GM23338 (cell line): ENCODE data around the gene PNPLA7. TPM values are rescaled to one million over a fixed set of nuclear protein-coding genes. Genes with fewer than 3 reads are reported as not detected.

Experiments used
- ATAC-seq: fragments of 200-7000 bp; cut with Tn5 transposase; 3 replicates; pipeline ENCODE4 v1.9.1; 2020
- DNase-seq: peaks from one replicate; pipeline ENCODE4 v3.0.0-alpha.2; 2015; ENCODE audit warnings: low spot score
- H2AFZ ChIP-seq: fragments of 200-600 bp; sonication (generic); 2 replicates; pipeline ENCODE4 v1.8.0; 2016; ENCODE audit warnings: antibody characterized with exemption, mild to moderate bottlenecking, moderate library complexity
- H3F3A ChIP-seq: fragments of 200-600 bp; sonication (generic); replicated peaks from 2 replicates; pipeline ENCODE4 v1.8.0; 2017; ENCODE audit warnings: antibody characterized with exemption, mixed run types, low read depth
- H3K27ac ChIP-seq: fragments of 200-600 bp; sonication (generic); 2 replicates; pipeline ENCODE4 v1.6.1; 2016; ENCODE audit warnings: low read depth
- H3K27me3 ChIP-seq: fragments of 200-600 bp; sonication (generic); 2 replicates; pipeline ENCODE4 v1.8.0; 2016; ENCODE audit warnings: mild to moderate bottlenecking, mixed run types, moderate library complexity; ENCODE audit not compliant: insufficient read depth
- H3K36me3 ChIP-seq: fragments of 200-600 bp; sonication (generic); 2 replicates; pipeline ENCODE4 v1.8.0; 2016; ENCODE audit warnings: mild to moderate bottlenecking; ENCODE audit not compliant: insufficient read depth
- H3K4me1 ChIP-seq: fragments of 200-600 bp; sonication (generic); 2 replicates; pipeline ENCODE4 v1.8.0; 2016; ENCODE audit warnings: mild to moderate bottlenecking, moderate library complexity; ENCODE audit not compliant: insufficient read depth
- H3K4me2 ChIP-seq: fragments of 200-600 bp; sonication (generic); 2 replicates; pipeline ENCODE4 v1.7.1; 2017; ENCODE audit warnings: mixed run types
- H3K4me3 ChIP-seq: fragments of 200-600 bp; sonication (generic); 2 replicates; pipeline ENCODE4 v1.6.1; 2016; ENCODE audit warnings: mixed run types
- H3K79me2 ChIP-seq: fragments of 200-600 bp; sonication (generic); replicated peaks from 2 replicates; pipeline ENCODE4 v1.8.0; 2017; ENCODE audit warnings: mild to moderate bottlenecking; ENCODE audit not compliant: insufficient read depth
- H3K9me2 ChIP-seq: fragments of 200-600 bp; sonication (generic); 2 replicates; pipeline ENCODE4 v1.8.0; 2017; ENCODE audit not compliant: insufficient read depth
- H4K20me1 ChIP-seq: fragments of 200-600 bp; sonication (generic); replicated peaks from 2 replicates; pipeline ENCODE4 v1.8.0; 2017; ENCODE audit warnings: mild to moderate bottlenecking; ENCODE audit not compliant: insufficient read depth
- H3K27ac Mint-ChIP-seq: 2 replicates; pipeline ENCODE4 v1.8.0; 2020; ENCODE audit warnings: inconsistent platforms, mild to moderate bottlenecking, moderate library complexity, mixed read lengths
- H3K27me3 Mint-ChIP-seq: 3 replicates; pipeline ENCODE4 v1.8.0; 2022; ENCODE audit warnings: low read depth, mild to moderate bottlenecking, moderate library complexity, mixed read lengths, inconsistent platforms; ENCODE audit not compliant: insufficient read depth, poor library complexity
- H3K36me3 Mint-ChIP-seq: 3 replicates; pipeline ENCODE4 v1.8.0; 2021; ENCODE audit warnings: low read depth, mild to moderate bottlenecking, inconsistent platforms, moderate library complexity, mixed read lengths
- H3K4me1 Mint-ChIP-seq: 3 replicates; pipeline ENCODE4 v1.8.0; 2020; ENCODE audit warnings: mild to moderate bottlenecking, inconsistent platforms, mixed read lengths
- H3K4me3 Mint-ChIP-seq: 3 replicates; pipeline ENCODE4 v1.8.0; 2021; ENCODE audit warnings: moderate library complexity, mild to moderate bottlenecking, inconsistent platforms, mixed read lengths
- H3K9me3 Mint-ChIP-seq: 3 replicates; pipeline ENCODE4 v1.8.0; 2020; ENCODE audit warnings: moderate library complexity, mild to moderate bottlenecking, inconsistent platforms, mixed read lengths
- CREB1 ChIP-seq: fragments of 250-450 bp; sonication (Bioruptor Pico); IDR thresholded peaks from 2 replicates; pipeline ENCODE4 v1.5.0; 2020; ENCODE audit warnings: low read depth, mild to moderate bottlenecking, moderate library complexity
- NANOG ChIP-seq: IDR thresholded peaks from 2 replicates; pipeline ENCODE4 v1.6.1; 2016; ENCODE audit warnings: antibody characterized with exemption, borderline replicate concordance
- REST ChIP-seq: IDR thresholded peaks from one replicate; pipeline ENCODE4 v1.6.1; 2018; ENCODE audit warnings: antibody characterized with exemption; ENCODE audit not compliant: unreplicated experiment
- STAT1 ChIP-seq: IDR thresholded peaks from one replicate; pipeline ENCODE4 v1.6.1; 2016; ENCODE audit warnings: antibody characterized with exemption; ENCODE audit not compliant: unreplicated experiment
- ZNF462 ChIP-seq: fragments of 250-450 bp; sonication (Bioruptor Pico); IDR thresholded peaks from 2 replicates; pipeline ENCODE4 v1.5.0; 2020; ENCODE audit warnings: mild to moderate bottlenecking, moderate library complexity
- polyA plus RNA-seq: library from polyadenylated mRNA; unstranded; fragments of >200 nt; fragmentation: Nextera tagmentation; extraction: Ambion mirVana; gene quantifications from 2 replicates; pipeline ENCODE4 v1.2.1, GENCODE V29; 2016
- total RNA-seq: library from RNA; depleted of rRNA; stranded (reverse); fragments of >200 nt; shearing (Covaris generic); gene quantifications from 2 replicates; pipeline ENCODE4 v1.2.3, GENCODE V29; 2014

Gene PNPLA7
- total and polyA plus RNA-seq, 2 experiments from 2014 or later, result 0.45 to 0.80 TPM

- peaks cover 29% of the 10 kb centered on the region for H3K27me3 Mint-ChIP-seq
- H2AFZ ChIP-seq, result no peak overlapping the region
- H3K4me2 ChIP-seq, result no peak overlapping the region
- H3K27ac Mint-ChIP-seq, result no peak overlapping the region
- peaks cover 24% of the 10 kb centered on the region; the same call in 1 of the 2 replicates for H3F3A ChIP-seq
- H3K4me1 ChIP-seq, result peaks cover 20% of the 10 kb centered on the region
- peaks cover 58% of the 10 kb centered on the region for H3K36me3 Mint-ChIP-seq
- no peak overlapping the region for H3K27ac ChIP-seq
- ATAC-seq (no peak), DNase-seq (no peak)
- H3K79me2 ChIP-seq, result peaks cover 35% of the 10 kb centered on the region
- TF ChIP-seq ZNF462 (no peak), REST (no peak), NANOG (no peak), CREB1 (no peak), STAT1 (no peak)
- H3K27me3 ChIP-seq, result no peaks in the 10 kb centered on the region
- H3K4me3 Mint-ChIP-seq, result no peak overlapping the region
- peaks cover 15% of the 10 kb centered on the region for H4K20me1 ChIP-seq
- no peak overlapping the region for H3K4me3 ChIP-seq
- peaks cover 10% of the 10 kb centered on the region; the same call in 1 of the 2 replicates for H3K36me3 ChIP-seq
- H3K9me2 ChIP-seq, result no peaks in the 10 kb centered on the region
- no peaks in the 10 kb centered on the region for H3K9me3 Mint-ChIP-seq
- peaks cover 31% of the 10 kb centered on the region for H3K4me1 Mint-ChIP-seq
Measured at GRCh38 chr9:137580954-137581322, 30.7 kb upstream of the PNPLA7 start.
